Activated B cell treated with CpG ODN at 0.5 μM for 24 hours (primary cell): ENCODE measurements around the gene MYD88. TPM values are rescaled to one million over a fixed set of nuclear protein-coding genes. Genes with fewer than 3 reads are reported as not detected.
A peak's percentile ranks its signal among the peaks of the same experiment; 100 is the strongest.
"Not testable (repeated sequence)": the region's sequence is repeated elsewhere in the genome, so short reads cannot be mapped to it uniquely, and the experiment has no call there.

Source experiments
- ATAC-seq: fragments of 200-7000 bp; cut with Tn5 transposase; one replicate; pipeline ENCODE4 v1.10.0; 2021; ENCODE audit warnings: low read depth, mild to moderate bottlenecking, moderate library complexity
- CTCF ChIA-PET: fragments of 350-600 bp; sonication (Branson Sonifier 250); formaldehyde crosslinking; loops from one replicate; lab custom pipeline; 2021; ENCODE audit warnings: antibody characterized with exemption; lab: Charles Lee
- POLR2A ChIA-PET: fragments of 350-600 bp; sonication (Branson Sonifier 250); formaldehyde crosslinking; loops from one replicate; lab custom pipeline; 2021; ENCODE audit warnings: antibody characterized with exemption; lab: Charles Lee
- DNase-seq: peaks from one replicate; pipeline ENCODE4 v3.0.0; 2022
- H3K27ac Mint-ChIP-seq: one replicate; pipeline ENCODE4 v1.8.0; 2020; ENCODE audit warnings: mixed read lengths
- H3K27me3 Mint-ChIP-seq: one replicate; pipeline ENCODE4 v1.8.0; 2021; ENCODE audit warnings: mixed read lengths
- H3K36me3 Mint-ChIP-seq: one replicate; pipeline ENCODE4 v1.8.0; 2021; ENCODE audit warnings: low read depth, mixed read lengths
- H3K4me1 Mint-ChIP-seq: one replicate; pipeline ENCODE4 v1.8.0; 2021; ENCODE audit warnings: mixed read lengths
- H3K4me3 Mint-ChIP-seq: one replicate; pipeline ENCODE4 v1.8.0; 2020; ENCODE audit warnings: mild to moderate bottlenecking, mixed read lengths
- H3K9me3 Mint-ChIP-seq: one replicate; pipeline ENCODE4 v1.8.0; 2020; ENCODE audit warnings: mixed read lengths
- CTCF ChIP-seq: fragments of 200-600 bp; IDR thresholded peaks from one replicate; pipeline ENCODE4 v1.8.0; 2022; ENCODE audit warnings: antibody characterized with exemption, mild to moderate bottlenecking
- intact Hi-C: fragments of 100-400 bp; cut with micrococcal nuclease; formaldehyde crosslinking; loops from one replicate; pipeline ENCODE4 v1.15.1; 2024
- total RNA-seq: library from RNA; stranded (reverse); gene quantifications from 2 replicates; pipeline ENCODE4 v1.2.3, GENCODE V29; 2022

Gene MYD88
- total RNA-seq, 1 donor from 2014 or later: 62.7 TPM

DNA sequence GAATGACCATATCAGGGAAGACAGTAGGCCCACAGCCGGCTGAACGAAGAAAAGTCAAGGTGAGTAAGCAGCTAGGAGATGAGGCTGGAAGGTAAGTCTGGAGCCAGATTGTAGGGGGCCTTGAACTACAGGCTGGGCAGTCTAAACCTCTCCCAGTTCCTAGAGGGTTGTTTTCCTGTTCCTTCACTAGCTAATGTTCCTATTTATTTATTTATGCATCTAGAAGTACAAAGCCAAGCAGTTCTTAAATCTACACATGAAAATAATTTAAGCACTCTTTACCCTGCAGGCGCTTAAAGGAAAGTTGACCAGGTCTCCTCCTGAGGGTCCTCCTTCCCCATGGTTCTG lies 5.3 kb upstream of the MYD88 start:
- Mint-ChIP-seq H3K9me3 (no peaks in the 10 kb centered on the region), H3K36me3 (peaks cover 59% of the 10 kb centered on the region), H3K4me1 (peaks cover 41% of the 10 kb centered on the region), H3K27me3 (no peaks in the 10 kb centered on the region), H3K27ac (no peak overlapping the region), H3K4me3 (no peak overlapping the region)
- ChIA-PET POLR2A (interaction anchor here (0.6 kb wide), 1 partner anchor 33 kb away, joined by 12 read pairs; no protein-coding TSS in a partner anchor), CTCF (no interaction called here)
- DNase-seq: no peak
- intact Hi-C loops: no loop called here
- ATAC-seq: no peak
- TF ChIP-seq CTCF: no peak

GRCh38 chr3:38133557-38134405 lies 4.7 kb upstream of the MYD88 start:
- CTCF ChIA-PET: no interaction called here
- DNase-seq (no peak), ATAC-seq (no peak)
- POLR2A ChIA-PET: no interaction called here
- intact Hi-C loops: no loop called here
- Mint-ChIP-seq H3K27ac (no peak overlapping the region), H3K36me3 (peaks cover 61% of the 10 kb centered on the region), H3K4me3 (no peak overlapping the region), H3K27me3 (no peaks in the 10 kb centered on the region), H3K4me1 (peaks cover 44% of the 10 kb centered on the region), H3K9me3 (no peaks in the 10 kb centered on the region)
- TF ChIP-seq CTCF: no peak

DNA sequence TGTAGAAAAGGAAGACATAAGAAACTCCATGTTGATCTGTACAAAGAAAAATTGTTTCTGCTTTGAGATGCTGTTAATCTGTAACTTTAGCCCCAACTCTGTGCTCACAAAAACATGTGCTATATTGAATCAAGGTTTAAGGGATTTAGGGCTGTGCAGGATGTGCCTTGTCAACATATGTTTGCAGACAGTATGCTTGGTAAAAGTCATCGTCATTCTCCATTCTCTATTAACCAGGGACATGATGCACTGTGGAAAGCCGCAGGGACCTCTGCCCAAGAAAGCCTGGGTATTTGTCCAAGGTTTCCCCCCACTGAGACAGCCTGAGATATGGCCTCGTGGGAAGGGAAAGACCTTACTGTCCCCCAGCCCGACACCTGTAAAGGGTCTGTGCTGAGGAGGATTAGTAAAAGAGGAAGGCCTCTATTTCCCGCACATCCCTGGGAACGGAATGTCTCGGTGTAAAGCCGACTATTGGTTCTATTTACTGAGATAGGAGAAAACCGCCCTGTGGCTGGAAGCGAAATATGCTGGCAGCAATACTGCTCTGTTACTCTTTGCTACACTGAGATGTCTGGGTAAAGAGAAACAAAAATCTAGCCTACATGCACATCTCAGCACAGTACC lies 3.8 kb upstream of the MYD88 start:
- peaks cover 57% of the 10 kb centered on the region for H3K36me3 Mint-ChIP-seq
- POLR2A ChIA-PET, H3K9me3 Mint-ChIP-seq, H3K4me3 Mint-ChIP-seq, H3K27me3 Mint-ChIP-seq, CTCF ChIA-PET, H3K27ac Mint-ChIP-seq, ATAC-seq, DNase-seq: not testable (repeated sequence)
- H3K4me1 Mint-ChIP-seq: peaks cover 49% of the 10 kb centered on the region
- intact Hi-C loops: loop anchor here (5.0 kb wide), 1 partner anchor 163 kb away; no protein-coding TSS in a partner anchor

- ChIA-PET POLR2A (interaction anchor here (1.4 to 8.4 kb wide), 6 partner anchors 7 to 1119 kb away, joined by 4 to 217 read pairs (median 7); partner anchors contain the start of genes DLEC1 and OXSR1), CTCF (interaction anchor here (0.8 kb wide), 1 partner anchor 210 kb away, joined by 3 read pairs; no protein-coding TSS in a partner anchor)
- DNase-seq, H3K27me3 Mint-ChIP-seq, ATAC-seq, H3K9me3 Mint-ChIP-seq: not testable (repeated sequence)
- intact Hi-C loops: loop anchor here (2.0 to 5.0 kb wide), 4 partner anchors 75 to 1271 kb away; partner anchors contain the start of genes EPM2AIP1, MLH1 and RPSA
- Mint-ChIP-seq H3K36me3 (peaks cover 54% of the 10 kb centered on the region), H3K4me1 (peaks cover 57% of the 10 kb centered on the region), H3K4me3 (peak overlapping the region; percentile 97), H3K27ac (peak overlapping the region; percentile 90)
These were observed 2.7 kb upstream of the MYD88 start for GRCh38 chr3:38135621-38136277.

- H3K36me3 Mint-ChIP-seq: peaks cover 54% of the 10 kb centered on the region
- DNase-seq (no peak), ATAC-seq (no peak)
- no peaks in the 10 kb centered on the region for H3K27me3 Mint-ChIP-seq
- intact Hi-C loops: loop anchor here (2.0 to 5.0 kb wide), 4 partner anchors 74 to 1270 kb away; partner anchors contain the start of genes EPM2AIP1, MLH1 and RPSA
- ChIA-PET CTCF (interaction anchor here (0.8 to 1.2 kb wide), 3 partner anchors 29 to 211 kb away, joined by 3 to 7 read pairs (median 3); partner anchors contain the start of genes OXSR1 and XYLB), POLR2A (interaction anchor here (1.0 to 8.4 kb wide), 10 partner anchors 8 to 1119 kb away, joined by 3 to 217 read pairs (median 5); partner anchors contain the start of genes ACVR2B, DLEC1 and OXSR1)
- peak overlapping the region; percentile 97 for H3K4me3 Mint-ChIP-seq
- no peak for TF ChIP-seq CTCF
- no peaks in the 10 kb centered on the region for H3K9me3 Mint-ChIP-seq
- H3K27ac Mint-ChIP-seq: peak overlapping the region; percentile 90
- peaks cover 62% of the 10 kb centered on the region for H3K4me1 Mint-ChIP-seq
These were observed 2.1 kb upstream of the MYD88 start for GRCh38 chr3:38136393-38136776.
